Measurements from ENCODE around the gene METRN. TPM values are rescaled to one million over a fixed set of nuclear protein-coding genes. Genes with fewer than 3 reads are reported as not detected.

Gene METRN
- total RNA-seq, 4 donors from 2014 or later, result 51.0 to 109 (median 57.0) TPM

DNA sequence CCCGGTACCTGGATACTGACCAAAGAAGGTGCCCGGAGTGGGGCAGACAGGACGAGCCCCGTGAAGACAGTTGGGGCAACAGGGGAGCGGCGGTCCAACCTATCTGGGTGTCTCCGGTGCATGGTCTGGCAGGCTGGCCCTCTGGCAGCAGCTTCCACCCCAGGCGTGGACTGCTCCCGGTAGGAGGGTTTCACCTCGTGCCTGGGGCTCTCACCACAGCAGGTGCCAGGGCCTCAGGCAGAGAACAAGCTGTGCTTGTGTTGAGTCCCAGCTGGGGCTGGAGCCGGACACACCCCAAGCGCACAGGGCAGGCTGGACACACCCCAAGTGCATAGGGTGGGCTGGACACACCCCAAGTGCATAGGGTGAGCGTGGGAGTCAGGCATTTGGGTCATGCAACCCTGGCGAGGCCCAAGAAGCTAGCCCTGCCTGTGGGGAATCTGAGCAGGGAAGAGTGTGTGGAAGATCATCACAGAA lies 7.8 kb upstream of the METRN start:
- intact Hi-C loops (cut with DNase I), result loop anchor here (10.0 kb wide), 1 partner anchor 488 kb away; no protein-coding TSS in a partner anchor
- Histone ChIP-seq H3K4me1 (peaks cover 0 to 9% of the 10 kb centered on the region in 2 donors), H3K4me3 (replicated peaks in 1 of 3) (no peak overlapping the region), H3K27me3 (peaks cover 13% of the 10 kb centered on the region), H3K27ac (no peak overlapping the region), H3K36me3 (no peaks in the 10 kb centered on the region), H3K9me3 (no peaks in the 10 kb centered on the region)
- no peak for TF ChIP-seq POLR2A (IDR thresholded peaks at IDR 0.05)
- WGBS, 2 donors, result 37 to 60% methylated on average over 4 to 7 of the region's 14 CpGs
- no peak for DNase-seq

DNA sequence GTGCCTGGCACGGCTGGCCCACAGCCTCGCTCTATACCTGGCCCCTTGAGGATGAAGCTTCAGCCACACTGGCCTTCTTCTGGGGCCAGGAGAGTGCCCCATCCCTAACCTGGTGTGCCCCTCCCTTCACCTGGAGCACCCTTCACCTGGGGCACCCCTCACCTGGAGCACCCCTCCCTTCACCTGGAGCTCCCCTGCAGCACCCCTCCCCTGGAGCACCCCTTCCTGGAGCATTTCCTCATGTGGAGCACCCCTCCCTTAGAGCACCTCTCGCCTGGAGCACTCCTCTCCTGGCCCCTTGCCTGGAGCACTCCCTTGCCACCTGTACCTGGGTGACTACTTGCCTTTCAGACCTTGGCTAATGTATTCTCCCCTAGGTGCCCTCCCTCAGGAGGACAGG lies 6.9 kb upstream of the METRN start:
- H3K4me1 ChIP-seq, result peaks cover 0 to 9% of the 10 kb centered on the region in 2 donors
- DNase-seq, result no peak
- 39 to 64% methylated on average over 3 of the region's 3 CpGs for WGBS, 2 donors
- peaks cover 13% of the 10 kb centered on the region for H3K27me3 ChIP-seq
- H3K27ac ChIP-seq, result no peak overlapping the region
- no peaks in the 10 kb centered on the region for H3K9me3 ChIP-seq
- intact Hi-C loops (cut with DNase I), result loop anchor here (10.0 kb wide), 1 partner anchor 487 kb away; no protein-coding TSS in a partner anchor
- no peak overlapping the region for H3K4me3 ChIP-seq (replicated peaks in 1 of 3)
- no peaks in the 10 kb centered on the region for H3K36me3 ChIP-seq
- no peak for TF ChIP-seq POLR2A (IDR thresholded peaks at IDR 0.05)
- TF ChIP-seq, protein P1, sequence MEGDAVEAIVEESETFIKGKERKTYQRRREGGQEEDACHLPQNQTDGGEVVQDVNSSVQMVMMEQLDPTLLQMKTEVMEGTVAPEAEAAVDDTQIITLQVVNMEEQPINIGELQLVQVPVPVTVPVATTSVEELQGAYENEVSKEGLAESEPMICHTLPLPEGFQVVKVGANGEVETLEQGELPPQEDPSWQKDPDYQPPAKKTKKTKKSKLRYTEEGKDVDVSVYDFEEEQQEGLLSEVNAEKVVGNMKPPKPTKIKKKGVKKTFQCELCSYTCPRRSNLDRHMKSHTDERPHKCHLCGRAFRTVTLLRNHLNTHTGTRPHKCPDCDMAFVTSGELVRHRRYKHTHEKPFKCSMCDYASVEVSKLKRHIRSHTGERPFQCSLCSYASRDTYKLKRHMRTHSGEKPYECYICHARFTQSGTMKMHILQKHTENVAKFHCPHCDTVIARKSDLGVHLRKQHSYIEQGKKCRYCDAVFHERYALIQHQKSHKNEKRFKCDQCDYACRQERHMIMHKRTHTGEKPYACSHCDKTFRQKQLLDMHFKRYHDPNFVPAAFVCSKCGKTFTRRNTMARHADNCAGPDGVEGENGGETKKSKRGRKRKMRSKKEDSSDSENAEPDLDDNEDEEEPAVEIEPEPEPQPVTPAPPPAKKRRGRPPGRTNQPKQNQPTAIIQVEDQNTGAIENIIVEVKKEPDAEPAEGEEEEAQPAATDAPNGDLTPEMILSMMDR (IDR thresholded peaks at IDR 0.05), result no peak

DNA sequence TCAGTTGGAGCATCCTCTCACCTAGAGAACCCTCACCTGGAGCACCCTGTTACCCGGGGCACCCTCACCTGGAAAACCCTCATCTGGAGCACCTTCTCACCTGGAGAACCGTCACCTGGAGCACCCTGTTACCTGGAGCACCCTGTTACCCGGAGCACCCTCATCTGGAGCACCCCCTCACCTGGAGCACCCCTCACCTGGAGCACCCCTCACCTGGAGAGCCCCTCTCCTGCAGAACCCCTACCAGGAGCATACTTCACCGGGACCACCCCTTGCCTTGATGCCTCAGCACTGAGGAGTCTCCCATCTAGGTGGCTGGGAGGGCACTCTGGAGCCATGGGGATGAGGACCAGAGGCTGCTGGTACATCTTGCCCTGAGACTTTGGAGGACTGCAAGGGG lies 6.0 kb upstream of the METRN start:
- peaks cover 10% of the 10 kb centered on the region for H3K27me3 ChIP-seq
- no peak overlapping the region for H3K27ac ChIP-seq
- peaks cover 0 to 9% of the 10 kb centered on the region in 2 donors for H3K4me1 ChIP-seq
- no peak overlapping the region for H3K4me3 ChIP-seq (replicated peaks in 1 of 3)
- no peak for DNase-seq
- no peaks in the 10 kb centered on the region for H3K9me3 ChIP-seq
- no peaks in the 10 kb centered on the region for H3K36me3 ChIP-seq
- intact Hi-C loops (cut with DNase I), result loop anchor here (10.0 kb wide), 1 partner anchor 486 kb away; no protein-coding TSS in a partner anchor
- TF ChIP-seq, protein P1 (IDR thresholded peaks at IDR 0.05), result no peak
- 50 to 84% methylated on average over 2 to 4 of the region's 4 CpGs for WGBS, 2 donors

DNA sequence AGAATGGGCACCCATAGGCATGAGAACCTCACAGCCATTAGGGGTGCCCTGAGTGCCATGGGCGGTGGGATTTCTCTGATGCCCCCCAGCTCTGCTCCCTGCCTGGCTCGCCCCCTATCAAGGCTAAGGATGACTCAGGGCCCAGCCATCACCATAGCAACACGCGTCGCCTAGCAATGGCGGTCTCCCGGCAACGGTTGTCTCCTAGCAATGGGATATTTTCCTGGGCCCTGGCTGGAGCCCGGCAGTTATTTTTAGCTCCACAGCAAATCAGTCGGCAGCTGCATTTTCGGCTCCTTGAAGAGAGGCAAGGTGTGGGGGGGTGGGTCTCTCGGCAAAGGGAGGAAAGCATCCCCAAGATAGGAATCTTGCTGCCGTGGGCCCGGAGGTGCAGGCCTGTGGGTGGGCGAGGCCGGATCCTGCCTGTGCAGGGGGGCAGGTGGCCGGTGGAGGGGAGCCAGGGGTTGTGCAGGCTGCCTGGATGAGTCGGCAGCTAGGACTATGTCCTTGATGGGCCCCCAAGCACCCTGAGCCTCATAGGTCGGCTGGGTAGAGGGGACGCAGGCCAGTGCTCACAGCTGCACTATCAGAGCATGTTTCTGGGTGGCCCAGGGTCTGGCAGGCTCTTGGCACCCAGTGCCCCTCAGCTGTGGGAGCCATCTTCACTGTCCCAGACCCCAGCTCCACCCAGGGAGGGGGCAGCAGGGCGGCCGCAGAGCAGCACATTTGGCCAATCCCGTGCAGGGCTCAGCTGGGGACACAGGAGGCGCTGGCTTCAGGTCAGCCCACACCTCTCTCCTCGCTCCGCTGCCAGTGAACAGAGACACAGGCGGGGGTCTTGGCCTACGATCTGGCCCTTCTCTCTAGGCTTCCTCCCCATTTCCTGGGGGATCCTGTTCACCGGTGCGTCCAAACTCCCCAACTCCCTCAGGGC lies 5.1 kb upstream of the METRN start:
- no peak overlapping the region for H3K27ac ChIP-seq
- no peak overlapping the region for H3K4me3 ChIP-seq (replicated peaks in 1 of 3)
- H3K27me3 ChIP-seq, result peaks cover 6% of the 10 kb centered on the region
- intact Hi-C loops (cut with DNase I), result loop anchor here (2.0 to 10.0 kb wide), 3 partner anchors 75 to 485 kb away; no protein-coding TSS in a partner anchor
- H3K4me1 ChIP-seq, result peaks cover 5 to 16% of the 10 kb centered on the region in 2 donors
- no peak for DNase-seq
- TF ChIP-seq, protein P1 (IDR thresholded peaks at IDR 0.05), result no peak
- TF ChIP-seq POLR2A (IDR thresholded peaks at IDR 0.05), result no peak
- H3K36me3 ChIP-seq, result no peaks in the 10 kb centered on the region
- 28% methylated on average over 12 to 26 of the region's 30 CpGs for WGBS, 2 donors
- H3K9me3 ChIP-seq, result no peaks in the 10 kb centered on the region

DNA sequence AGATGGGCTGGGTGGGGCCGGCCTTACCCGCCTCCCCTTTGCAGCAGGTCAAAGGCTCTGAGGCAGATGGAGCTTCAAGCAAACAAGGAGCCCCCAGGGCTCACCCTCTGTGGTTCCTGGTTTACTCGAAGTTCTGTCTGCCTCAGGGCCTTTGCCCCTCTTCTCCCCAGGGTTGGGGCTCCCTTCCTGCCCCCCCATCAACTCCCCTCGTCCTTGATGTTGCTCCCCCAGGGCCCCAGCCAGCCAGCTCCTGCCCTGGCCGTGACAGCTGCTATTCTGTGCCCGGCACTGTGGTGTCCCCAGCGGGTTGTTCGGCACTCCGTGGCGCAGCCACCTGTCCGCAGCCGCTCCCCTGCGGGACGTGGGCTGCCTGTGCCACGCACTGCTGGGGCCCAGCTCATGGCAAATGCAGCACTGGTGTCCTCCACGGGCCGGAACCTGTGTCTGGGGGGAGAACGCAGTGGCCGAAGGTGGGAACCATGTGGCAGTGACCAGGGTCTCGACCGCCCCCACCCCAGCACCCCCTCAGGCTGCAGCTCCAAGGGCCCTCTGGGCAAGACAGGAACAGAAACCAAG lies 4.3 kb upstream of the METRN start:
- H3K4me1 ChIP-seq, result peaks cover 5 to 8% of the 10 kb centered on the region in 2 donors
- no peaks in the 10 kb centered on the region for H3K9me3 ChIP-seq
- TF ChIP-seq POLR2A (IDR thresholded peaks at IDR 0.05), result no peak
- TF ChIP-seq, protein P1 (IDR thresholded peaks at IDR 0.05), result no peak
- WGBS, 2 donors, result 57 to 65% methylated on average over 5 of the region's 21 CpGs
- no peaks in the 10 kb centered on the region for H3K36me3 ChIP-seq
- peaks cover 6% of the 10 kb centered on the region for H3K27me3 ChIP-seq
- no peak for DNase-seq
- no peak overlapping the region for H3K4me3 ChIP-seq (replicated peaks in 1 of 3)
- intact Hi-C loops (cut with DNase I), result loop anchor here (2.0 to 10.0 kb wide), 2 partner anchors 74 to 344 kb away; no protein-coding TSS in a partner anchor
- no peak overlapping the region for H3K27ac ChIP-seq
